Hypothalamus (tissue), 51 donors: ENCODE measurements around the gene MLLT6.

Experiments
- DNase-seq, 51 donors: peaks; one replicate each; lab custom pipeline; 2025; lab: John Stamatoyannopoulos, UW

The MLLT6 gene

GRCh38 chr17:38674749-38675615, 30.1 kb upstream of the MLLT6 start, which contains the start of gene EPOP:
TSS of gene EPOP (minus strand) at chr17:38674957. CDS start at chr17:38674495, 462 bp downstream.
- DNase-seq, result peak; percentile 14 to 93 (median 75)

DNA sequence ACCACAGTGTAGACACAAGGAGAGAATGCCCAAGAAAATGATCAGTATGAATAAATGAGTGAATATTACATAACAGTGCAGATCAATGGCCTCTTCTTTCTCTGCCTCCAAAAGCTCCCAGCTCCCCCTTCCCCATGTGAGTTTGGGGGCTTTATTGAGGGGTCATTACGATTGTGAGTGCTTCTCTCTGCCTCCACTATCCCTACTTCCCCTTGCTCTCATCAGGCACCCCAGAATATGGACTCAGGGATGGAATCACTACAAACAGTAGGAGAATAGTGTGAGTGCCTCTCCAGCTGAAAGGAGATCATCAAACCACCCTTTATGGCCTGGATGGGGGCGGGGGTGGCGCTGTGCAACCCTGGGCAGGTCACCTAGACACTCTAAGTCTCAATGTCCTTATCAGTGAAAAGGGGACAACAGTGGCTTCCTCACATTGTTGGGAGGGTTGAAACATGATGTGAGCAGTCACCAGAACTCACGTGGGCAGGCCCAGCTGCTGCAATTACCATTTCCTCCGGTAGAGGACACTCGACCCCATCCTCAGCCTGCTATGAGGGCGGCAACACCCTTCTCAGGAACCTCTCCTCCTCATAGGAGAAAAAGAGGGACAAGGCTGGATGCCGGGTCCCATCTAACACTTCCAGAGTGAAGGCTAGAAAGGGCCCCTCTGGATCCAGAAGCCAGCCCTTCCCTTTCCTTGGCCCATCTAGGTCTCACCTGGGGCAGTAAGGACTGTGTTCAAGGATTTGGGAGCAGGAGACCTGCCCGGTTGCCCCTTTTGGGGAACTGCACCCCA, 28.2 kb upstream of the MLLT6 start:
- DNase-seq, result peak in 49 of 51 donors; percentile 20 to 84 (median 61)

GRCh38 chr17:38677819-38678218, 27.3 kb upstream of the MLLT6 start:
- DNase-seq, result no peak

DNA sequence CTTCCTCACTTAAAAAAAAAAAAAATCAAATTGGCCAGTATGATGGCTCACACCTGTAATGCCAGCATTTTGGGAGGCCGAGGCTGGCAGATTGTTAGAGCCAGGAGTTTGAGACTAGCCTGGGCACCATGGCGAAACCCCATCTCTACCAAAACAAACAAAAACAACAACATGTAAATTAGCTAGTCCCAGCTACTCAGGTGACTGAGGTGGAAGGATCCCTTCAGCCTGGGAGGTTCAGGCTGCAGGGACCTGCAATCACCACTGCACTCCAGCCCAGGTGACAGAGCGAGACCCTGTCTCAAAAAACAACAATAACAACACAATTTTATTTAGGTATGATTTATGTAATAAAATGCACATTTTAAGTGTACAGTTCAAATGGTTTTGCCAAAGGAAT, 24.0 kb upstream of the MLLT6 start:
- DNase-seq, result no peak

GRCh38 chr17:38685491-38685890, 19.6 kb upstream of the MLLT6 start:
- peak in 20 of 51 donors; percentile 7 to 58 (median 16) for DNase-seq

GRCh38 chr17:38687286-38687685, 17.8 kb upstream of the MLLT6 start:
- DNase-seq, result no peak

- DNase-seq, result no peak
These were observed 14.7 kb upstream of the MLLT6 start for GRCh38 chr17:38690386-38690785.

- DNase-seq, result no peak
These were observed 13.9 kb upstream of the MLLT6 start for GRCh38 chr17:38691154-38691553.

- DNase-seq, result peak in 30 of 51 donors; percentile 6 to 69 (median 34)
These were observed 11.3 kb upstream of the MLLT6 start for GRCh38 chr17:38693700-38694329.

DNA sequence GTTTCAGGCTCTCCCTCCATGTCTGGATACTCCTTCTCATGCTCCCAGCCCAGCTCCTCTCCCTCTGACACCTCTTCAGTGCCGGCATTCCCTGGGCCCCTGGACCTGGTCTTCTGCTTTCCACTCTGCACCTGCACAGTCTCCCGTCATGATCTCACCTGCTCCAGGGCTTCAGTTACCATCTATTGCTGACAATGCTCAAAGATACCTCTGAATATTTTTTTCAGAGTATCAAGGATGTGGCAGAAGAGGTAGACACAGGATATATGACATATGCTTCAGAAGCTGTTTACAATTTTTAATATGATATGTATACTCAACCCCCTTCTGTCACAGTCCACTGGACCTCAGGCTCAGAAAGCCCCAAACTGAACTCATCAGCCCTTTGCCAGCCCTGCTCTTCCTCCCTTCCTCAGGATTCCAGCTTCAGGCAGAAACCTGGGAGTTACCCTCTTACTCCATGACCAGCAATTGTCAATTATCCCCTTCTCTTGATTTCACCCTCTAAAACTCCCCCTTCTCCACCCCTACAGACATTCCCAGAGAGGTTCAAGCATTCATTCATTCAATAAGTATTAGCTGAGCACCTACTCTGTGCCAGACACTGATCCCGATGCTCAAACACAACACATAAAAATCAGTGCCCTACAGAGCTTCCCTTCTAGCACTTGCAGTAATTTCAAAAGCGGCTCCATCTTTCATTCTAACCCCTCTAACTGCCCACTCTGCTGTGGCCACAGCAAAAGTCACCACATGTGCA, 7.8 kb upstream of the MLLT6 start:
- DNase-seq, result no peak

- DNase-seq, result no peak
These were observed 6.3 kb upstream of the MLLT6 start for GRCh38 chr17:38698760-38699159.

DNA sequence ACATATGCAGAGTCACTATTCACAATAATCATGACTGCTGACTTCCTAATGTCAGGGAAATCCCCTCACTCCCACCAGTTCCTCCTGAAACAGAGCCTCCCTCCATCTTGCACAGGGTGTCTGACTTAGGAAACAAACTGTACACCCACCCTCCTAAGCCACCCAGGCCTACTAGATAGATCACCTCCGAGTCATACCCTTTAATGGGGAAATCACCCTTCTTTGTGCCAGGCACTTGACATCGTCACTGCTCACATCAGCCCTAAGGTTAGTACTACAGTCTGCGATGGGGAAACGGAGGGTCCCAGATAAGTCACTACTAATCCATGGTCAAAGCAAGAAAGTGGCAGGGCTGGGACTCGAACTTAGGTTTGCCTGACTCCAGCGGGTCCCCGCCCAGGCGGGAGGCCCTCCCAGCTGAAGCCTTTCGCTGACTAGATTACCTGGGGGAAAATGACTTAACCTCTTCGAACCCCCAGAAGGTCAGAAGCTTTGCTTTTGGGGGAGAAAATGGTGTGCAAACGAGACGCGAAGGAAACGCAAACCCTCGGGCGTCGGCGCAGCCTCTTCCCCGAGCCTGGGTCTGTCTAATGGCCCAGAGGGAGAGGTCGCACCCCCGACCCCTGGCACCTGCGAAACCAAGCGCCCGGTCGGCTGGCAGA, 3.4 kb upstream of the MLLT6 start:
- peak in 10 of 51 donors; percentile 29 to 73 (median 46) for DNase-seq

GRCh38 chr17:38702166-38702915, 2.7 kb upstream of the MLLT6 start:
- peak in 50 of 51 donors; percentile 35 to 87 (median 68) for DNase-seq

DNA sequence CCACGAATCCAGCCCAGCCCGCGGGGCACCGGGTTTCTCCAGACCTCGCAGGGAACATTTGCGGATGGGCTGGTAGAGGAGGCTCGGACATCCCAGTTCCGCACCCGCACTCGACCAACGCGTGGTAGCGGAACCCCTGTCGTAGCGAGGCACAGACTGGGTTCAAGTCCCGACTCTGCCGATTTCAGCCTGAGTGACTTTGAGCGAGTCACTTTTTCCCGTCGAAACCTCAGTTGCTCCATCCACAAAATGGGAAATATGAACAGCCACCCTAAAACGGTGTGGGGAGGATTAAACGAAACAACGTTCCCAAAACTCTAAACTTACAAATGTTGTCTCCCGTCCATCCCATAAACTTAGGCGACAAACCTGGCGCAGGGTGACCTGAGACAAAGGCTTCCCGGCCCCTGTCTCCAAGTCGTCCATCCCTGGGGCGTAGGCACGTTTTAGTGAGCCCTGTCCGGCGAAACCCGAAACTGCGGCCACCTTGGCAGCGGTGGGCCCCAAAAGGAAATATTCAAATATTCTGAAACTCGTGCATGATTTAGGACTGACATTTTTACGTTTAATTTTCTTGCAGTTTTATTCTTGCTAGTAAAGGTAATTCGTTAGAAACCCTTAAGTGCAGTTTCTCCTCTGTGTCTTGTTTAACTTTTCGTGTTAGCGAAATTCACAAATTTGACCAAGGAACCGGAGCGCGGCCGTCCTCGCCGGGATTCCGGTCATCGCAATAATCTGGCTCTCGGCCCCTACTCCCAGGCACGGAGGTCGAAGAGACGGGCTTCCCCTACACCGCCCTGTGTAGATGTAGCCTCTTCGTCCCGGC, 1.9 kb upstream of the MLLT6 start:
- peak in 1 of 51 donors; percentile 41 for DNase-seq

DNA sequence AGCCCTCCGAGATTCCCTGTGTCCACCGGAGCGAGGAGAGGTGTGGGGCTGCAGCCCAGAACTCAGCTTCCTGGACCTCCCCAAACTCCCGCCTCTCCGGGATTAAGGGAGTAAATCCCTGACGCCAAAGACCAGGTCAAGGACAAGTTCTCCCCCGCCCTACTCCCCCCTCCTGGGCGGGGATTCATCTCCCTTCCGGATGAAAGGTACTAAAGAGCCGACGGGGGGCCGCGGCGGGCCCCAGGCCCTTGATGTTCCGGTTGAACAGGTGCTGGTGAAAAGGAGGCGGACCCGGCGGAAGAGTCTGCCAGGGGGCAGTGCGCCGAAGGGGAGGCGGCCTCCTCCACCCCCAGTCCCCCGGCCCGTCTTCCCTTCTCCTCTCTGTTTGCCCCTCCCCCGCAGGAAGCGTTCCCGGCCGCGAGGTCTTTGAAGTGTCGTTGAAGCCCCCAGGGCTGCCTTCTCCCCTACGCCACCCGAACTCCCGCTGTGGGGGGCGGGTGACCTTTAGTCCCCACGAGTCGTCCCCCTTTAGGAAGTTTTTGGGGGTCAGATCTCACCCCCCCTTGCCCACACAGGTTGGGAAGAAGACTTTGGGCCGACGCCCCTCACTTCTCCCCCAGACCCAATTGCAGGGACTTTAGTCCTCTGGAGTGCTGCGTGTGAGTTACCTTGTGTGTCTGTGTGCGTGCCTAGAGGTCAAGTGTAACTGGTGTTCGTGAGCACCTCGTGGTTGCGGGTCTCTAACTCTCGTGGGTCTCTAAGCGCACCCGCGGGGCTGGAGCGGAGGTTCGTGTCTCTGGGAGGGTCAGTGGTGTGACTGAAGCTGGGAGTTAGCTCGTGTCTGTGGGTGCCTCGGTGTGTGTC, 1.1 kb upstream of the MLLT6 start:
- peak in 19 of 51 donors; percentile 9 to 52 (median 29) for DNase-seq

GRCh38 chr17:38705523-38705802, 390 bp downstream of the MLLT6 start:
- peak in 3 of 51 donors; percentile 48 to 55 (median 54) for DNase-seq

- DNase-seq, result peak in 23 of 51 donors; percentile 13 to 60 (median 33)
These were observed 881 bp downstream of the MLLT6 start for GRCh38 chr17:38705803-38706504.
